Stimulated activated CD8-positive, alpha-beta memory T cell treated with anti-CD3 and anti-CD28 coated beads, Interleukin-4, amount 100 ng/mL, for 24 hours (primary cell): ENCODE data around the gene DOHH.
A peak's percentile ranks its signal among the peaks of the same experiment; 100 is the strongest.

ENCODE experiments used
- DNase-seq: peaks from one replicate; pipeline ENCODE4 v3.0.0-alpha.2; 2020; ENCODE audit warnings: low read depth

The DOHH gene, protein sequence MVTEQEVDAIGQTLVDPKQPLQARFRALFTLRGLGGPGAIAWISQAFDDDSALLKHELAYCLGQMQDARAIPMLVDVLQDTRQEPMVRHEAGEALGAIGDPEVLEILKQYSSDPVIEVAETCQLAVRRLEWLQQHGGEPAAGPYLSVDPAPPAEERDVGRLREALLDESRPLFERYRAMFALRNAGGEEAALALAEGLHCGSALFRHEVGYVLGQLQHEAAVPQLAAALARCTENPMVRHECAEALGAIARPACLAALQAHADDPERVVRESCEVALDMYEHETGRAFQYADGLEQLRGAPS

GRCh38 chr19:3500429-3501101 is at the start of gene DOHH:
TSS of gene DOHH (minus strand) at chr19:3500674. CDS start at chr19:3496814, 3,860 bp downstream.
- DNase-seq = peak; percentile 96

DNA sequence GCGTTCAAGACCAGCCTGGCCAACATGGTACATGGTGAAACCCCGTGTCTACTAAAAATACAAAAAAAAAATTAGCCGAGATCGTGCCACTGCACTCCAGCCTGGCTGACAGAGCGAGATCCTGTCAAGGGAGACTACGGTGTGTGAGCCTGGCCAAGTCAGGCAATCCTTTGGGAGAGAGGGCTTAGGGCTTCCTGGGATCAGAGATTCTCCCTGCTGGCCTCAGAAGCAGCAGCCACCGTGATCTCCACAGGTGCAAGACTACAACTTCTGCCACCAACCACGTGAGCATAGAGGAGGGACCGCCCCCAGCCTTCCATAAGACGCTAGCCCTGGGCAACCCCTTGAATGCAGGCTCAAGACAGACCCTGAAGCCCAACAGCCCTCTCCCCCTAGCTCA is 49.3 kb upstream of the DOHH start:
- DNase-seq = no peak

- DNase-seq = no peak
Observed at GRCh38 chr19:3548606-3549005, 48.1 kb upstream of the DOHH start.

DNA sequence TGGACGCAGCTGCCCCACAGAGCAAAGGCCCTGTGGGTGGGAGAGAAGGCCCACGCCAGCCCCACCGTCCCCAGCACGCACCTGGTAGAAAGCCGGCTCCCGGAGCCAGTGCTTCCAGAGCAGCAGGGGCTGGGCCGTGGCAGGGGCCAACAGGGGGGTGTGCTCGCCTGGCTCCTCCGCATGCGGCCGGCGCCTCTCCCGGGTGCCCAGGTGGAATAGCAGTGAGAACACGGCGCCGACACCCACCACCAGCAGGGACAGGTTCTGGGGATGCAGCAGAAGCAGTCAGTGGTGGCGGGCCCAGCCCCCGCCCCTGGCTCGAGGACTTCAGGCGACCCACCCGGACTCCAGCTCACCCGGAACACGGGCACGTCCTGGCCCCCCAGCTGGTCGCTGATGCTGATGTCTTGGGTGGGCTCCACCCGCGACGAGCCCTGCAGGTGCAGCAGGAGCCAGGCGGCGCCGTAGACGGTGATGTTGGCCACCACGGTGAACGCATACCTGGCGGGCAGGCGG is 47.4 kb upstream of the DOHH start:
- no peak for DNase-seq

DNA sequence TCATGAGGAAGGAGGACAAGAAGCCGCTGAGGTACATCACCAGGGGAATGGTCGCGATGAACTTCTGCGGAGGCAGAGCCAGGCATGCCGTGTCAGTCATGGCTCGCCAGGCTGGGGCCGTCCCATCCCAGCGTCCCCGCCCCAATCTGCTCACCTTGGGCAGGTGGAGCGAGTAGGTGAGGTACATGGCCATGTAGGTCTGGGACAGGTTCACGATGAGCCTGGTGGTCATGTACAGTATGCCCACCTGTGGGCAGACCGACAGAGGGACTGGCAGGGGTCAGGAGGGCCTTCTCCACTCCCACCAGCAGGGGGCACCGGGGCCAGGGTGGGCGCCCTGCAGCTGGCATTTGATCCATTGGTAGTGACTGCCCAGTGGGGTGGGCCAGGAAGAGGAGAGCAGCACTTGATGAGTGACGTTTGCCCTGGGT is 46.8 kb upstream of the DOHH start:
- peak; percentile 22 for DNase-seq

DNA sequence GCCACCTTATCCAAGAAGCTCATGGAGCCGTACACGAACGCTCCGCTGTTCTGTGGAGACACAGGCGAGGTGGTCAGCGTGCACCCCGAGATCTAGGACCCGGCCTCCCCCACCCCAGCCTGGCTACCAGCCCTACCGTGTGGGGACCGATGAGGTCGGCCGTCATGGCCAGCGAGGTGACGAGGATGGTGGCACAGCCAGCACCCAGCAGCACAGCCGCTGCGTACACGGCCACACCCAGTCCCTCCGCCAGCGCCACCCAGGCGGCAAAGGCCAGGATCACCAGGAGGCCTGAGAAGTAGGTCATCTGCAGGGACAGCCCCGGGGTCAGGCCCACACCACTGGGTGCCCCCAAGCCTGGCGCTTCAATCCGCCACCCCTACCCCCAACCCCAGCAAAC is 45.6 kb upstream of the DOHH start:
- DNase-seq = no peak

GRCh38 chr19:3545669-3546034 is 45.2 kb upstream of the DOHH start:
- DNase-seq = no peak

DNA sequence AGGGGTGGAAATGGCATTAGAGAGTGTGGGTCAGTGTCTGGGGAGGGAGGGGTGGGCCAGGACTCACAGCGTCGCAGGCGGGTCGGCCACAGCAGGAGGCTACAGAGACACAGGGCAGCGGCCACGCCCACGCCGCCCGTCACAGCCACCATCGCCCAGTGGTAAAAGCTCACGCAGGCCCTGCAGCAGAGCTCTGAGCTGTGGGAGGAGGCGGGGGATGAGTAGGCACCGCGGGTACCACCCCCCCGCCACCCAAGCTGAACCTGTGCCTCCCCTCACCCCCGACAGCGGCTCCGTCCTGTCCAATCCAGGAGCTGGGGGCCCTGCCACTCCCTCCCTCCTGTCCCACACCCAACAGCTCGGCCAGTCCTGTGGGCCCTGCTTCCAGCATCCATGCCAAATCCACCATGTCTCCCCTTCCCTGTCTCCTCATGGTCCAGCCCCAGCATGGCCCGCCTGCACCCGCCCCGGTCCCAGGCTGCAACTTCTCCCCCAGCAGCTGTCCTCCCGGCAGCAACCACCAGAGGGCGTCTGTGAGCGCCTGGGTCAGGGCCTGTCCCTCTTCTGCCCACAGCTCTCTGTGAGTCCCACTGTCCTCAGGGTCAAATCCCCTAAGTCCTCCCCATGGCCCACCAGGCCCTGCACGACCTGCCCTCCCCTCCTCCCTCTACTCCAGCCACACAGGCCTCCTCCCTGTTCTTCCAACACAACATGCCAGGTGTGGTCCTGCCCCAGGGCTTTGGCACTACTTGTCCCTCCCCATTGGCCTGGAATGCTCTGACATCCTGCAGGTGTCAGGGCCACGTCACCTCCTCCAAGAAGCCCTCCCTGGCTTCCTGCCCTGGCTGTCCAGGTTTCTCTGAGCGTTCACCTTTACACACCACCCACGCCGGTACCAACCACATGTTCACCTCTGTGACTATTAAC is 44.5 kb upstream of the DOHH start:
- DNase-seq = peak; percentile 76

DNA sequence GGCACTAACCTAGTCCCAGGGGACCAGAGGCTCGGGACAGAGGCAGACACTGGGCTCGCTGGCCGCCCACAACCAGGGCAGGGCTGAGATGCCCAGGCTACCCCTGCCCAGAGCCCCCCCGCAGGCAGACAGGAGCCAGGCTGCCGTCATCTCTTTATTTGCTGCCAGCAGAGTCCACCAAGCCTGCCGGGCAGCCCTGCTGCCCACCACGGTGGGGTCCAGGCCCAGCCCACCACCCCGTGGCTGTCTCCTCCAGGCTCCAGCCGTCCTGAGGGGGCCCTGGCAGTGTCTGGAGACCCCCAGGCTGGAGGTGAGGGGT is 43.5 kb upstream of the DOHH start:
- no peak for DNase-seq

DNA sequence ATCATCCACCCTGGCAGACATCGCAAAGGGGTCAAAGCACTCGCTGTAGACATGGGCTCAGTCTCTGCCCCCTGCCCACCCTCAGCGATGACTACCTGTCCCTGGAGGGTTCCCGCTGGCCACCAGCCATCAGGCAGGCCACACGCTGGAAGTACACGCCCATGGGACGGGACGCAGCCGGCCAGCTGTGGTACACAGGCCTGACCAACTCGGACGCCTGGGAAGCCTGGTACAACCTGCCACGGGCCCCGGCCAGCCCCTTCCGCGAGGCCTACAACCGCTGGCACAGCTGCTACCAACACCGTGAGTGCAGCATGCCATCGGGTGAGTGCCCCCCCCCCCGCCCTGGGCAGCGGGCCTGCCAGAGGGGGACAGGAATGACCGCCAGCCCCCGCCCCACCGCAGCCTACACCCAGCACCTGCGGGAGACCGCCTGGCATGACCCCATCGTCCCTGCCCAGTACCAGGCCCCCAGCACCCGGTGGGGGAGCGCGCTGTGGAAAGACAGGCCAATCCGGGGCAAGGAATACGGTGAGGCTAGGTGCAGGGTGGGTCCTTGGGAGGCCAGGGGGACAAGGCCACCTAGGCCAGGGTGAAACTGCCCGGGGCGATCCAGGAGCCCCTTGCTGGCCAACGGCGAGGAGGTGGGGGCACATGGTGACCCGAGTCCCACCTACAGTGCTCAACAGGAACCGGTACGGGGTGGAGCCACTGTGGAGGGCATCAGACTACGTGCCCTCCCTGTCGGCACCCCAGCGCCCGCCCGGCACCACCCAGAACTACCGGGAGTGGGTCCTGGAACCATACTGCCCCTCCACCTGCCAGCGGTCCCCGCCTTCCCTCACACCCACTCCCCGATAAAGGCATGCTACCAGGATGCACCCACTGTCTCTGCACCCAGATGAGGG is 42.9 kb upstream of the DOHH start:
- no peak for DNase-seq

DNA sequence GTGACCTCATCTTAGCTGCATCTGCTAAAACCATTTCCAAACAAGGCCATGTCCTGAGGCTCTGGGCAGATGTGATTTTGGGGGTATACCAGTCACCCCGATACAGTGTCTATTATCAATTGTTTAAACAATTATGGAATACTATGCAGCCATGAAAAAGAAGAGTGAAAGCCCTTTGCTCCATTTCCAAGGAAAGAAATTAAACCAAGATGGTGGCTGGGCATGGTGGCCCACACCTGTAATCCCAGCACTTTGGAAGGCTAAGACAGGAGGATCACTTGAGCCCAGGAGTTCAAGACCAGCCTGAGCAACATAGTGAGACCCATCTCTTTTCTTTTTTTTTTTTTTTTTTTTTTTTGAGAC is 39.3 kb upstream of the DOHH start:
- DNase-seq = no peak

DNA sequence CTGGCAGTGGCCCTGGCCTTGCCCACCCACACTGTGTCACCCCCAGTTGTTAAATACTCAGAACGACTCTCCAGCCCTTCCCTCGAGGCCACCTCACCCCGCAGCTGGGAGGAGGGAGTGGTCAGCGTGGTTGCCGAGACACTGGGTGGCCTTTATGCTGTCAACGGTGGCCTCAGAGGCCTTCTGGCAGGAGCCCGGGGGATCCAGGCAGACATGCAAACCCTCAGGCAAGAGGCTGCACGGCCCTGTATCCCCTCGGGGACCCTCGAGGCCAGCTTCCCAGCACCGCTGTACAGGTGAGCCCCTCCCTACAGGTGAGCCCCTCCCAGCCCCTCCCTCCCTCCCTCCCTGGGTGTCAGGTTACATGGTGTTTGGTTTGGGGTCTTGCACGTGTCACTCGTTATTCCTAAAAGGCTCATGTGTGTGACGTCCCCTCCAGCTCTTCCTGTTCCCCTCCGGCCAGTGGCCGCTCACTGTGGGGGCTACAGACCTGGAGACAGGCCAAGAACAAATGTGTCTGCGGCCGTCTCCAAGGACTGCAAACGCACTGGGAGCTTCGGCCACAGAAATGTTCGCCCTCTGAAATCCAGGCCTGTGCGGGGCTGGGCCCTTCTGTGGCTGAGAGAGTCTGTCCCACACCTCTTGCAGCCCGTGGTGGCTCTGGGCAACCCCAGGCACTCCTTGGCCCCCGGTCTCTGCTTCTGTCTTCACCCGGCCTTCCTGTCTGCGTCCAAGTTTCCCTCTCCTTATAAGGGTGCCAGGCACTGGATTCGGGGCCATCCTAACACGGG is 38.7 kb upstream of the DOHH start, which contains the start of gene TEKTIP1:
TEKTIP1 (plus strand) TSS at position 210 of the 791 bp plus-strand sequence; CDS start at position 214, 4 bp downstream.
- no peak for DNase-seq

GRCh38 chr19:3538258-3538929 is 37.9 kb upstream of the DOHH start:
- no peak for DNase-seq

DNA sequence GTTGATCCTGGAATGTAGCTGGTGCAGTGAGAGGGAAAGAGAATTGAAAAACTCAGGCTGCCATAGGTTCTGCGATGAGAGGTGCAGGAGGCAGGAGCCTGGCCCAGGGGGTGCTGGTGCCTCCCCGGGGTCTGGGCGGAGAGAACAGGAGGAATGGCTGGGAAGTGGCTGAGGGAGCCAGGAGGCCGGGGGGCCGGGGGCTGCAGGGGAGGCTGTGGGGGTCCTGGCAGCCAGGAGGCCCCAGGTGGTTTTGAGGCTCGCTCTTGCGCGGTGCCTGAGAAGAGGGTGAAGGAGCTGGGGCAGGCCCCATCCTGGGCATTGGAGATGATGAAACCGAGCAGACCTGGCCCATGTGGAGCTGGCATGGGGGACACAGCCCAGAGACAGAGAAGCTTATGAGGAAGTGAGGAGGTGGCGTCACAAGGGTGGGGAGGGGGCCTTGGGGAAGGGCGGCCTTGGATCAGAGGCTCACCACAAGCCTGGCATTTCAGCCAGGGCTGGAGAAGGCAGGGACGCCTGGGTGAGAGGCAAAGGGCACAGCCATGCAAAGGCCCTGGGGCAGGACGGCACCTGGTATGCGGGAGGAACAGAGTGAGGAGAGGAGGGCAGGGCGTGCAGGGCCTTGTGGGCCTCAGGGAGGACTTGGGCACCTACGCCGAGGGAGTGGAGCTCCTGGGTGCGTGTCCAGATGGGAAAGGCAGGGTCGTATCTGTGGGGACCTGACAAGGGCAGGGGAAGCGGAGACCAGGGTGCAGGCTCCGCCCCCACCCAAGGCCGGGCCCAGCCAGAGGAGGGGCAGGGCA is 37.2 kb upstream of the DOHH start:
- no peak for DNase-seq

GRCh38 chr19:3537101-3537437 is 36.6 kb upstream of the DOHH start:
- no peak for DNase-seq

DNA sequence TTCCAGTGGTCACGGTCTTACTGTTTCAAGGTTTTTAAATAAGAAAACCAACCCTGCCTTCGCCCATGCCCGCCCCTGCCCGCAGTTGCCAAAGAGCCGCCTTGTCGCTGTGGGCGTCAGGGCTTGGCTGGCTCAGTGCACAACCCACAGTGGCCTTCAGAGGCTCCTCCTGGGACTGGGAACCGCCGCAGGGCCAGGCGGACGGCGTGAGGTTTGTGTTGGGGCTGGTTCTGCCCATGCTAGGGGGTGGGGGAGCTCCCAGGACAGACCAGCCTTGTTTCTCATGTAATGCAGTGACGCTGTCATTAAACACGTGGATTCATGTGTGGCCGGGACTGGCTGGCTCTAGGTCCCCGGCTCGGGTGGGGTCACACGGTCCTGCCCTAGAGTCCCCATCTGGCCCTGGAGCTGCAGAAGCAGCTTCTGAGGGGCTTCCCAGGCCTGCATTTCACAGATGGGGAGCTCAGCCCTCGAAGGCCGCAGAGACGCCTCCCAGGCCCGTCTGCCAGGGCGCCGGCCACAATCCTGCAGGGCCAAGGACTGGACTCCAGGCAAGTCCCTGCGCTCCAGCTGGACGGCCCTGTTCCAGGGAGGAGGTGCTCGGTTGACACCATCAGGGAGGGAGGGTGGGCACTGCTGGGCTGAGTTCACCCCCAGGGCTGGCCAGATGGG is 36.1 kb upstream of the DOHH start:
- no peak for DNase-seq

DNA sequence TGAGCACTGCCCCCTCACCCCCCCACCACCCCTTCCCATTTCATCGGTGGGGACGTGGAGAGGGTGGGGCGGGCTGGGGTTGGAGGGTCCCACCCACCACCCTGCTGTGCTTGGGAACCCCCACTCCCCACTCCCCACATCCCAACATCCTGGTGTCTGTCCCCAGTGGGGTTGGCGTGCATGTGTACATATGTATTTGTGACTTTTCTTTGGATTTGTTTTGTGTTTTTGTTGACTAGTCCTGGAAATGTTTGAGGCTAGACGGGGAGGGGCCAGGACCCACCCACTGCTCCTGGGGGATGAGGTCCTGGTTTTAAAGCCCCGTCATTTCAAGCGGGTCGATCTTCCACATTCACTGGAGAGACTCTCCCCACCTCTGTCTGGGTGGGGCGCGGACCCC is 35.5 kb upstream of the DOHH start:
- no peak for DNase-seq

DNA sequence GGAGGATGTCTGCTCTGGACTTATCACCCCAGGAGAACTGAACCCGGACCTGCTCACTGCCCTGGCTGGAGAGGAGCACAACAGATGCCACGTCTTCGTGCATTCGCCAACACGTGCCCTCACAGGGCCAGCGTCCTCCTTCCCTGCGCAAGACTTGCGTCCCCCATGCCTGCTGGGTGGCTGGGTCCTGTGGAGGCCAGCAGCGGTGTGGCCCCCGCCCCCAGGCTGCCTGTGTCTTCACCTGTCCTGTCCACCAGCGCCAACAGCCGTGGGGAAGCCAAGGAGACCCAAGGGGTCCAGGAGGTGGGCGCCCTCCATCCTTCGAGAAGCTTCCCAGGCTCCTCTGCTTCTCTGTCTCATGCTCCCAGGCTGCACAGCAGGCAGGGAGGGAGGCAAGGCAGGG is 35.1 kb upstream of the DOHH start:
- no peak for DNase-seq

DNA sequence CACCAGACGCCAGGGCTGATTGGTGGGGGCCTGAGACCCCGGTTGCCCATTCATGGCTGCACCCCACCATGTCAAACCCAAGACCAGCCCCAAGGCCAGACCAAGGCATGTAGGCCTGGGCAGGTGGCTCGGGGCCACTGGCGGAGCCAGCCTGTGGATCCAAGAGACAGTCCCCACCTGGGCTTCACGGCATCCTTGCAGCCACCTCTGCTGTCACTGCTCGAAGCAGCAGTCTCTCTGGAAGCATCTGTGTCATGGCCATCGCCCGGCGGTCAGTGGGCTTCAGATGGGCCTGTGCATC is 34.7 kb upstream of the DOHH start:
- DNase-seq = no peak
